A549 (cell line): ENCODE results near the gene LUC7L2. TPM values are rescaled to one million over a fixed set of nuclear protein-coding genes. Genes with fewer than 3 reads are reported as not detected.

Experiments used
- ATAC-seq, 2 experiments: fragments of 200-7000 bp in 1 of 2; fragments of >200 bp in 1 of 2; cut with Nextera tagmentation in 1 of 2; cut with Tn5 transposase in 1 of 2; 3 replicates each; pipeline versions ENCODE4 v1.8.0 to v1.9.1; 2018 to 2020; ENCODE audit warnings: mild to moderate bottlenecking in 1 of 2, moderate library complexity in 1 of 2
- CTCF ChIA-PET: fragments of 300-600 bp; sonication (Branson Sonifier 250); formaldehyde crosslinking; extraction: SDS; loops from one replicate; lab custom pipeline; 2021; ENCODE audit warnings: antibody characterized with exemption, inconsistent platforms; lab: Yijun Ruan, JAX
- POLR2A ChIA-PET: fragments of 350-600 bp; formaldehyde crosslinking; extraction: SDS; loops from one replicate; lab custom pipeline; 2021; ENCODE audit warnings: antibody characterized with exemption, inconsistent platforms; lab: Yijun Ruan, JAX
- DNase-seq, 2 experiments: peaks; one replicate each; pipeline versions ENCODE4 v3.0.0 to v3.0.0-alpha.2; 2011 to 2016; ENCODE audit warnings: low read depth in 1 of 2, low spot score in 1 of 2
- FAIRE-seq: peaks from 2 replicates; lab custom pipeline; 2011; peaks lifted over from hg19 to GRCh38; lab: Jason Lieb, UNC
- H3K27ac ChIP-seq, 2 experiments: fragments of >200 bp; sonication (Bioruptor Twin); formaldehyde crosslinking; 3 replicates each; pipeline ENCODE4 v1.5.1; 2016 to 2017
- H3K4me1 ChIP-seq: fragments of >200 bp; sonication (Bioruptor Twin); formaldehyde crosslinking; 3 replicates; pipeline ENCODE4 v1.6.1; 2016
- H3K4me2 ChIP-seq: fragments of >200 bp; sonication (Bioruptor Twin); formaldehyde crosslinking; 3 replicates; pipeline ENCODE4 v1.6.1; 2016
- H3K4me3 ChIP-seq: fragments of >200 bp; sonication (Bioruptor Twin); formaldehyde crosslinking; 3 replicates; pipeline ENCODE4 v1.5.1; 2016
- H3K9me3 ChIP-seq: fragments of >200 bp; sonication (Bioruptor Twin); formaldehyde crosslinking; 3 replicates; pipeline ENCODE4 v1.6.1; 2016
- BHLHE40 ChIP-seq: IDR thresholded peaks from 2 replicates; pipeline ENCODE4 v1.6.1; 2012; ENCODE audit warnings: low read depth, low read length, inconsistent platforms
- CBX8 ChIP-seq: fragments of 200-600 bp; sonication (generic); IDR thresholded peaks from 2 replicates; pipeline ENCODE4 v1.6.1; 2016
- CHD2 ChIP-seq: fragments of 150-350 bp; IDR thresholded peaks from 2 replicates; pipeline ENCODE4 v1.6.1; 2014; ENCODE audit warnings: low read length; ENCODE audit not compliant: partially characterized antibody
- EHF ChIP-seq: fragments of 250-450 bp; sonication (Bioruptor Pico); IDR thresholded peaks from 2 replicates; pipeline ENCODE4 v1.5.0; 2020; ENCODE audit warnings: mild to moderate bottlenecking
- ELK1 ChIP-seq: fragments of 150-350 bp; IDR thresholded peaks from 2 replicates; pipeline ENCODE4 v1.6.1; 2014; ENCODE audit warnings: low read depth, mild to moderate bottlenecking, low read length
- FOSL2 ChIP-seq, 2 experiments: fragments of 450-650 bp in 1 of 2; fragments of >200 bp in 1 of 2; sonication (Bioruptor Twin) in 1 of 2; formaldehyde crosslinking; IDR thresholded peaks; 2 replicates each; pipeline versions ENCODE4 v1.5.0 to v1.6.1; 2016 to 2020; ENCODE audit warnings: mild to moderate bottlenecking in 1 of 2, moderate library complexity in 1 of 2
- FOXS1 ChIP-seq: fragments of 250-450 bp; sonication (Bioruptor Pico); IDR thresholded peaks from 2 replicates; pipeline ENCODE4 v1.5.0; 2020; ENCODE audit warnings: mild to moderate bottlenecking, moderate library complexity
- HDAC2 ChIP-seq: fragments of 200-600 bp; sonication (generic); IDR thresholded peaks from 2 replicates; pipeline ENCODE4 v1.6.1; 2016
- HOXA7 ChIP-seq: fragments of 250-450 bp; sonication (Bioruptor Pico); IDR thresholded peaks from 2 replicates; pipeline ENCODE4 v1.5.0; 2020; ENCODE audit warnings: mild to moderate bottlenecking, moderate library complexity
- HOXB13 ChIP-seq: fragments of 250-450 bp; sonication (Bioruptor Pico); IDR thresholded peaks from 2 replicates; pipeline ENCODE4 v1.5.0; 2020; ENCODE audit warnings: low read depth, mild to moderate bottlenecking, moderate library complexity
- HOXB5 ChIP-seq: fragments of 250-450 bp; sonication (Bioruptor Pico); IDR thresholded peaks from 2 replicates; pipeline ENCODE4 v1.5.0; 2020; ENCODE audit warnings: mild to moderate bottlenecking, moderate library complexity
- JUN ChIP-seq, 2 experiments: fragments of >200 bp; sonication (Bioruptor Twin); formaldehyde crosslinking; IDR thresholded peaks; 2 replicates in 1 of 2; 3 replicates in 1 of 2; pipeline ENCODE4 v1.6.1; 2016 to 2017
- JUNB ChIP-seq: fragments of >200 bp; sonication (Bioruptor Twin); formaldehyde crosslinking; IDR thresholded peaks from 2 replicates; pipeline ENCODE4 v1.6.1; 2016
- NFE2L2 ChIP-seq: fragments of 150-350 bp; conservative IDR thresholded peaks from 2 replicates; pipeline ENCODE4 v1.6.1; 2014; ENCODE audit warnings: low read length
- POLR2AphosphoS2 ChIP-seq: conservative IDR thresholded peaks from 2 replicates; pipeline ENCODE4 v1.6.1; 2012; ENCODE audit warnings: low read length, improper control_type of control experiment, inconsistent platforms
- RFX5 ChIP-seq: fragments of 450-650 bp; IDR thresholded peaks from 2 replicates; pipeline ENCODE4 v1.7.1; 2014; ENCODE audit warnings: antibody characterized with exemption, mild to moderate bottlenecking, moderate library complexity
- SMC3 ChIP-seq: fragments of >200 bp; sonication (Bioruptor Twin); formaldehyde crosslinking; IDR thresholded peaks from 3 replicates; pipeline ENCODE4 v1.6.1; 2018; ENCODE audit warnings: inconsistent platforms
- USF2 ChIP-seq: fragments of 450-650 bp; IDR thresholded peaks from 2 replicates; pipeline ENCODE4 v1.6.1; 2014; ENCODE audit warnings: antibody characterized with exemption
- ZFP36 ChIP-seq: fragments of 450-650 bp; IDR thresholded peaks from 2 replicates; pipeline ENCODE4 v1.6.1; 2014; ENCODE audit warnings: borderline replicate concordance; ENCODE audit not compliant: partially characterized antibody
- WGBS: methylation state at CpG from one replicate; pipeline ENCODE4 v1.1.6; 2017; ENCODE audit errors: missing lambda C conversion rate; 5-methylcytosine and 5-hydroxymethylcytosine counted together
- polyA plus RNA-seq, 4 experiments: library from polyadenylated mRNA; depleted of rRNA in 3 of 4; stranded (reverse); fragments of >200 nt; fragmentation: RNase III in 1 of 4; extraction: RNeasy Plus Mini Kit Qiagen cat#74134 plus additional on column Dnase treatment in 1 of 4; gene quantifications; 2 replicates in 3 of 4; 3 replicates in 1 of 4; pipeline ENCODE4 v1.2.3, GENCODE V29; 2011 to 2017
- TF ChIP-seq, protein P1 (sequence below): IDR thresholded peaks from 2 replicates; pipeline ENCODE4 v1.6.1; 2012; ENCODE audit warnings: low read depth, borderline replicate concordance

LUC7L2 gene
- polyA plus RNA-seq, 2 of the 4 experiments (the other 2 are of a cell fraction), result 49.5 to 75.7 TPM

DNA sequence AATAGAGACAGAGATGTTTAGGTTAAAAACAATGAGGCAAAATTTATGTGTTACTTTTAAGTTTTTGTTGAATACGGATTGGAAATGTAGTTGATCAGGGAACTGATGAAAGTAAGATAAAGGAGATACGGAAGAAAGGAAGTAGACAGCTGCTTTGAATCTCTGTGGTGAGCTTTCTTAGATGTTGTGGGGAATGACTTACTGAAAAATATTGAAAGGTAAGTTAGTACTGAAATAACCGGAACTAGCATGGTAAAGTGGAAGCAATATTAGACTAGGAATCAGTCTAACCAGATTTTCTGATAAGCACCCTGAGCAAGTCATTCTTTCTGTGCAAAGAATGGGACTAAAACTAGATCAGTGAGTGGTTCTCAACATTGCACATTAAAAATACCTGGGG lies 34.8 kb downstream of the LUC7L2 start (continued):
- TF ChIP-seq HOXA7 (CRISPR knock-in tag), result no peak

DNA sequence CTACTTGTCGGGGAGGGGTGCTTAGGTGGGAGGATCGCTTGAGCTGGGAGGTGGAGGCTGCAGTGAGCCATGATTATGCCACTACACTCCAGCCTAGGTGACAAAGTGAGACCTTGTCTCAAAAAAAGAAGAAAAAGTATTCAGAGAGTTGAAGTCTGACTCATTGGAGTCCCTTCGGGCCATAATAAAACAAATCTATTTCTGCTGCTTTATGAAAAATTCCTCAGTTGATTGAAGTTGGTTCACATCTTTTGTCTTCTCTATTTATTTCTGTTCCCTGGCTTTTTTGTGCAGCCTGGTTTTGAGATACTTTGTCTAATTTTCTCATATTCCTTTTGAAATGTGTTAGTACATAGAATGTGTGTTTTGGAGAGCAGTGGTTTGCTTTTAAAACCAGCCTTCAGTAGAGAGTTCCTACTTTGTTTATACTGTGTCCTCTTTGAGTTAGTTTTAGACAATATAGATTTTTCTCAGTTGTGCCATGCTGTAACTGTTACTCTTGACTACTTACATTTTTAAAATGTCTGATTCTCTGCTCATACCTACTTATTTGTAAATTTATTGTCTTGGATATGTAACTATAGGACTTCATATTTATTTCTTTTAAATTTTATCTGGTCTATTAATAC lies 36.7 kb downstream of the LUC7L2 start:
- ChIA-PET POLR2A (no interaction called here), CTCF (interaction anchor here (0.9 to 1.4 kb wide), 3 partner anchors 10 to 56 kb away, joined by 3 read pairs; no protein-coding TSS in a partner anchor)
- Histone ChIP-seq H3K4me1 (peaks cover 11% of the 10 kb centered on the region; the same call in 2 of the 3 replicates), H3K27ac (no peak overlapping the region), H3K9me3 (no peaks in the 10 kb centered on the region), H3K4me2 (no peak overlapping the region), H3K4me3 (no peak overlapping the region)
- no peak for DNase-seq
- no peak for ATAC-seq
- 76% methylated on average over 3 of the region's 3 CpGs for WGBS
- no peak for FAIRE-seq
- TF ChIP-seq HDAC2, result no peak
- TF ChIP-seq CHD2, result no peak
- no peak for TF ChIP-seq BHLHE40
- no peak for TF ChIP-seq POLR2AphosphoS2
- TF ChIP-seq, protein P1, sequence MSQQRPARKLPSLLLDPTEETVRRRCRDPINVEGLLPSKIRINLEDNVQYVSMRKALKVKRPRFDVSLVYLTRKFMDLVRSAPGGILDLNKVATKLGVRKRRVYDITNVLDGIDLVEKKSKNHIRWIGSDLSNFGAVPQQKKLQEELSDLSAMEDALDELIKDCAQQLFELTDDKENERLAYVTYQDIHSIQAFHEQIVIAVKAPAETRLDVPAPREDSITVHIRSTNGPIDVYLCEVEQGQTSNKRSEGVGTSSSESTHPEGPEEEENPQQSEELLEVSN, result no peak

- Histone ChIP-seq H3K4me2 (no peak overlapping the region), H3K27ac (no peak overlapping the region), H3K4me1 (peaks cover 11% of the 10 kb centered on the region; the same call in 2 of the 3 replicates), H3K9me3 (no peaks in the 10 kb centered on the region), H3K4me3 (no peak overlapping the region)
- FAIRE-seq (no peak), ATAC-seq (no peak), DNase-seq (no peak)
- no peak for TF ChIP-seq USF2
- POLR2A ChIA-PET, result no interaction called here
- CTCF ChIA-PET, result interaction anchor here (0.9 kb wide), 1 partner anchor 37 kb away, joined by 3 read pairs; no protein-coding TSS in a partner anchor
These were observed 37.5 kb downstream of the LUC7L2 start for GRCh38 chr7:139397192-139397591.

- POLR2A ChIA-PET, result no interaction called here
- Histone ChIP-seq H3K4me1 (no peaks in the 10 kb centered on the region), H3K27ac (no peak overlapping the region), H3K9me3 (no peaks in the 10 kb centered on the region), H3K4me3 (no peak overlapping the region), H3K4me2 (no peak overlapping the region)
- DNase-seq (no peak), ATAC-seq (no peak), FAIRE-seq (no peak)
- CTCF ChIA-PET, result no interaction called here
- TF ChIP-seq JUNB (no peak), CBX8 (no peak), NFE2L2 (no peak), EHF (CRISPR knock-in tag) (no peak), RFX5 (no peak), HDAC2 (no peak), FOXS1 (CRISPR knock-in tag) (no peak), SMC3 (no peak), HOXB5 (no peak), FOSL2 (IDR thresholded peaks at IDR 0.05) (no peak), FOSL2 (CRISPR knock-in tag; IDR thresholded peaks at IDR 0.05) (no peak), JUN (IDR thresholded peaks at IDR 0.05) (no peak), HOXA7 (CRISPR knock-in tag) (no peak), ELK1 (no peak), HOXB13 (CRISPR knock-in tag) (no peak), ZFP36 (no peak)
- WGBS, result 98% methylated on average over 2 of the region's 2 CpGs
These were observed 43.9 kb downstream of the LUC7L2 start for GRCh38 chr7:139403601-139404000.
